H1 (cell line): ENCODE data around the gene CACNA2D4. TPM values are rescaled to one million over a fixed set of nuclear protein-coding genes. Genes with fewer than 3 reads are reported as not detected.
A peak's percentile ranks its signal among the peaks of the same experiment; 100 is the strongest.

Experiments
- CTCF ChIA-PET: fragments of 300-600 bp; sonication (Branson Sonifier 250); formaldehyde crosslinking; loops from one replicate; lab custom pipeline; 2021; ENCODE audit not compliant: partially characterized antibody; lab: Charles Lee
- POLR2A ChIA-PET: fragments of 300-600 bp; sonication (Branson Sonifier 250); formaldehyde crosslinking; loops from one replicate; lab custom pipeline; 2021; ENCODE audit warnings: inconsistent platforms; ENCODE audit not compliant: partially characterized antibody; lab: Charles Lee
- DNase-seq, 2 experiments: peaks; one replicate each; pipeline versions ENCODE4 v3.0.0 to v3.0.0-alpha.2; 2010 to 2022; ENCODE audit warnings: low spot score in 2 of 2, low read depth in 1 of 2, mixed read lengths in 1 of 2
- FAIRE-seq: peaks from 2 replicates; lab custom pipeline; 2011; peaks lifted over from hg19 to GRCh38; lab: Jason Lieb, UNC
- H2AFZ ChIP-seq: 2 replicates; pipeline ENCODE4 v1.8.1; 2012; ENCODE audit warnings: low read length, inconsistent platforms
- H2AK5ac ChIP-seq: 2 replicates; pipeline ENCODE4 v1.6.1; 2013; ENCODE audit warnings: low read depth, low read length
- H2BK120ac ChIP-seq: replicated peaks from 2 replicates; pipeline ENCODE3; 2013; ENCODE audit warnings: low read depth, low read length, inconsistent platforms
- H2BK12ac ChIP-seq: 2 replicates; pipeline ENCODE4 v1.6.1; 2013; ENCODE audit warnings: low read depth, low read length
- H2BK15ac ChIP-seq: 2 replicates; pipeline ENCODE4 v1.6.1; 2013; ENCODE audit warnings: low read length
- H2BK20ac ChIP-seq: 2 replicates; pipeline ENCODE4 v1.6.1; 2013; ENCODE audit warnings: low read length
- H2BK5ac ChIP-seq: 2 replicates; pipeline ENCODE4 v1.6.1; 2013; ENCODE audit warnings: low read depth, low read length
- H3K14ac ChIP-seq: 2 replicates; pipeline ENCODE4 v1.6.1; 2013; ENCODE audit warnings: inconsistent platforms; ENCODE audit not compliant: insufficient read length
- H3K18ac ChIP-seq: 2 replicates; pipeline ENCODE4 v1.6.1; 2013; ENCODE audit warnings: low read length; ENCODE audit errors: extremely low read depth
- H3K23ac ChIP-seq: 2 replicates; pipeline ENCODE4 v1.6.1; 2013; ENCODE audit warnings: inconsistent platforms; ENCODE audit not compliant: insufficient read length
- H3K23me2 ChIP-seq: 2 replicates; pipeline ENCODE4 v1.6.1; 2013; ENCODE audit warnings: low read depth, low read length
- H3K27ac ChIP-seq: 2 replicates; pipeline ENCODE4 v1.6.1; 2011; ENCODE audit warnings: low read depth, low read length, inconsistent platforms
- H3K27me3 ChIP-seq, 4 experiments: replicated peaks in 1 of 4; 1 replicate in 1 of 4; 2 replicates in 3 of 4; pipeline versions ENCODE4 v1.6.1 to v1.8.1; 2011 to 2013; ENCODE audit warnings: low read length in 3 of 4, mild to moderate bottlenecking in 3 of 4, inconsistent platforms in 2 of 4, mixed read lengths in 2 of 4, moderate library complexity in 1 of 4; ENCODE audit not compliant: control insufficient read depth in 3 of 4, insufficient read depth in 3 of 4; ENCODE audit errors: extremely low read depth in 1 of 4
- H3K36me3 ChIP-seq, 4 experiments: 2 replicates each; pipeline versions ENCODE4 v1.6.1 to v1.8.1; 2011 to 2013; ENCODE audit warnings: mild to moderate bottlenecking in 4 of 4, low read length in 3 of 4, moderate library complexity in 2 of 4, control low read depth in 1 of 4, inconsistent platforms in 1 of 4; ENCODE audit not compliant: insufficient read depth in 4 of 4, control insufficient read depth in 2 of 4
- H3K4ac ChIP-seq: replicated peaks from 2 replicates; pipeline ENCODE3; 2013; ENCODE audit warnings: low read length, low read depth, mixed read lengths, inconsistent platforms; ENCODE audit not compliant: insufficient read length
- H3K4me1 ChIP-seq, 4 experiments: replicated peaks in 1 of 4; 1 replicate in 1 of 4; 2 replicates in 3 of 4; pipeline versions ENCODE4 v1.6.1 to v1.8.1; 2011 to 2013; ENCODE audit warnings: low read length in 3 of 4, inconsistent platforms in 2 of 4, mixed read lengths in 1 of 4; ENCODE audit not compliant: insufficient read depth in 4 of 4, control insufficient read depth in 3 of 4
- H3K4me2 ChIP-seq, 2 experiments: 2 replicates each; pipeline versions ENCODE4 v1.6.1 to v1.8.1; 2011 to 2013; ENCODE audit warnings: low read depth in 2 of 2, low read length in 2 of 2, control low read depth in 1 of 2, inconsistent platforms in 1 of 2, mild to moderate bottlenecking in 1 of 2; ENCODE audit not compliant: insufficient read depth in 1 of 2
- H3K4me3 ChIP-seq, 4 experiments: fragments of 200-600, 300-600 bp in 1 of 4; sonication (generic), shearing (Covaris generic), sonication (Bioruptor Twin) in 1 of 4; 2 replicates each; pipeline versions ENCODE4 v1.5.1 to v1.8.1; 2011 to 2016; ENCODE audit warnings: low read length in 4 of 4, low read depth in 3 of 4, control low read depth in 2 of 4, inconsistent platforms in 2 of 4, mild to moderate bottlenecking in 2 of 4, mixed read lengths in 1 of 4, moderate library complexity in 1 of 4; ENCODE audit not compliant: insufficient read depth in 2 of 4; ENCODE audit errors: extremely low read depth in 1 of 4
- H3K56ac ChIP-seq: replicated peaks from 2 replicates; pipeline ENCODE3; 2013; ENCODE audit warnings: low read depth, mild to moderate bottlenecking, mixed read lengths, low read length, inconsistent platforms; ENCODE audit not compliant: insufficient read length
- H3K79me1 ChIP-seq: 2 replicates; pipeline ENCODE4 v1.6.1; 2013; ENCODE audit warnings: low read depth, low read length, control low read depth
- H3K79me2 ChIP-seq, 2 experiments: 2 replicates each; pipeline versions ENCODE4 v1.6.1 to v1.8.1; 2012 to 2013; ENCODE audit warnings: low read length in 2 of 2, mild to moderate bottlenecking in 2 of 2, inconsistent platforms in 1 of 2; ENCODE audit not compliant: insufficient read depth in 2 of 2, control insufficient read depth in 1 of 2
- H3K9ac ChIP-seq, 4 experiments: replicated peaks in 1 of 4; 1 replicate in 1 of 4; 2 replicates in 3 of 4; pipeline versions ENCODE4 v1.6.1 to v1.8.1; 2011 to 2013; ENCODE audit warnings: low read depth in 3 of 4, low read length in 3 of 4, control low read depth in 2 of 4, mild to moderate bottlenecking in 2 of 4, moderate library complexity in 2 of 4, inconsistent platforms in 1 of 4; ENCODE audit errors: extremely low read depth in 1 of 4
- H3K9me3 ChIP-seq, 2 experiments: 2 replicates each; pipeline versions ENCODE4 v1.6.1 to v1.8.1; 2012 to 2013; ENCODE audit warnings: mild to moderate bottlenecking in 2 of 2, moderate library complexity in 2 of 2, control low read depth in 1 of 2, inconsistent platforms in 1 of 2, low read depth in 1 of 2, low read length in 1 of 2, mixed read lengths in 1 of 2; ENCODE audit not compliant: insufficient read depth in 2 of 2
- H4K20me1 ChIP-seq, 2 experiments: replicated peaks in 1 of 2; 2 replicates each; pipeline versions ENCODE3 to v1.8.1; 2011 to 2013; ENCODE audit warnings: inconsistent platforms in 2 of 2, low read length in 2 of 2, mild to moderate bottlenecking in 1 of 2; ENCODE audit not compliant: insufficient read depth in 2 of 2, control insufficient read depth in 1 of 2
- H4K5ac ChIP-seq: 2 replicates; pipeline ENCODE4 v1.6.1; 2013; ENCODE audit warnings: low read length, low read depth, mixed read lengths, inconsistent platforms; ENCODE audit not compliant: insufficient read length
- H4K8ac ChIP-seq: 2 replicates; pipeline ENCODE4 v1.8.0; 2013; ENCODE audit warnings: mild to moderate bottlenecking, moderate library complexity, low read length, inconsistent platforms; ENCODE audit not compliant: insufficient read depth; ENCODE audit errors: extremely low read depth
- H4K91ac ChIP-seq: replicated peaks from 2 replicates; pipeline ENCODE3; 2013; ENCODE audit warnings: low read length, mixed read lengths, inconsistent platforms; ENCODE audit not compliant: insufficient read length
- CTBP2 ChIP-seq: IDR thresholded peaks from 2 replicates; pipeline ENCODE4 v1.7.0; 2011; ENCODE audit warnings: borderline replicate concordance, mild to moderate bottlenecking, moderate library complexity, mixed read lengths, low read length; ENCODE audit not compliant: insufficient read depth, insufficient read length
- EGR1 ChIP-seq: IDR thresholded peaks from 2 replicates; pipeline ENCODE4 v1.6.1; 2011; ENCODE audit warnings: low read depth, low read length, borderline replicate concordance
- FOSL1 ChIP-seq: IDR thresholded peaks from 2 replicates; pipeline ENCODE4 v1.6.1; 2011; ENCODE audit warnings: mild to moderate bottlenecking, low read depth, low read length, moderate library complexity; ENCODE audit not compliant: insufficient read depth
- PHF8 ChIP-seq: fragments of 200-600 bp; sonication (generic); conservative IDR thresholded peaks from 2 replicates; pipeline ENCODE4 v1.7.1; 2012; ENCODE audit warnings: low read depth, mild to moderate bottlenecking, inconsistent platforms, low read length, moderate library complexity
- SIX5 ChIP-seq: IDR thresholded peaks from 2 replicates; pipeline ENCODE4 v1.6.1; 2011; ENCODE audit warnings: mild to moderate bottlenecking, low read depth, low read length
- SP1 ChIP-seq: IDR thresholded peaks from 2 replicates; pipeline ENCODE4 v1.6.1; 2011; ENCODE audit warnings: low read depth, low read length
- SUZ12 ChIP-seq: fragments of 200-600 bp; sonication (generic); IDR thresholded peaks from 2 replicates; pipeline ENCODE4 v1.6.1; 2012; ENCODE audit warnings: mild to moderate bottlenecking, inconsistent platforms, low read length, moderate library complexity, mixed read lengths
- WGBS, 2 experiments: shearing (Covaris generic) in 1 of 2; methylation state at CpG; one replicate each; pipeline versions ENCODE4 v1.1.6 to v1.1.7; 2013 to 2015; ENCODE audit warnings: low lambda C conversion rate in 2 of 2, mixed read lengths in 2 of 2, inconsistent platforms in 1 of 2, low coverage in 1 of 2, missing lambda C conversion rate in 1 of 2; ENCODE audit not compliant: insufficient replicate concordance in 2 of 2, insufficient coverage in 1 of 2, insufficient read length in 1 of 2; ENCODE audit errors: extremely low coverage in 1 of 2, missing lambda C conversion rate in 1 of 2; 5-methylcytosine and 5-hydroxymethylcytosine counted together
- polyA plus RNA-seq, 7 experiments: library from polyadenylated mRNA; depleted of rRNA in 3 of 7; stranded (reverse) in 5 of 7; unstranded in 2 of 7; fragments of >200 nt in 5 of 7; fragments of 200-250 nt in 2 of 7; gene quantifications; 1 replicate in 5 of 7; 2 replicates in 1 of 7; 4 replicates in 1 of 7; pipeline versions ENCODE4 v1.2.1 to v1.2.3, GENCODE V29; 2011 to 2013; ENCODE audit warnings: missing spikeins in 2 of 7, mixed read lengths in 2 of 7
- total RNA-seq: library from RNA; stranded (reverse); fragmentation: NEBNext Ultra II Directional; extraction: Animal tissue kit (Norgen Biotek cat#: 25700); gene quantifications from 2 replicates; pipeline ENCODE4 v1.2.1, GENCODE V29; 2021
- TF ChIP-seq, protein P1 (sequence below): IDR thresholded peaks from 2 replicates; pipeline ENCODE4 v1.6.1; 2012; ENCODE audit warnings: inconsistent platforms
- TF ChIP-seq, protein P2 (sequence below), 3 experiments: IDR thresholded peaks; 1 replicate in 2 of 3; 2 replicates in 1 of 3; pipeline versions ENCODE4 v1.5.1 to v1.6.1; 2011; ENCODE audit warnings: low read length in 3 of 3, mild to moderate bottlenecking in 3 of 3, inconsistent platforms in 2 of 3, low read depth in 1 of 3, moderate library complexity in 1 of 3; ENCODE audit not compliant: insufficient read depth in 1 of 3; ENCODE audit errors: control extremely low read depth in 1 of 3

Gene CACNA2D4
- total and polyA plus RNA-seq, 2 of the 8 experiments (the other 6 are each of a cell fraction or from before 2014, with no cell fraction given): 0.44 to 0.88 TPM

DNA sequence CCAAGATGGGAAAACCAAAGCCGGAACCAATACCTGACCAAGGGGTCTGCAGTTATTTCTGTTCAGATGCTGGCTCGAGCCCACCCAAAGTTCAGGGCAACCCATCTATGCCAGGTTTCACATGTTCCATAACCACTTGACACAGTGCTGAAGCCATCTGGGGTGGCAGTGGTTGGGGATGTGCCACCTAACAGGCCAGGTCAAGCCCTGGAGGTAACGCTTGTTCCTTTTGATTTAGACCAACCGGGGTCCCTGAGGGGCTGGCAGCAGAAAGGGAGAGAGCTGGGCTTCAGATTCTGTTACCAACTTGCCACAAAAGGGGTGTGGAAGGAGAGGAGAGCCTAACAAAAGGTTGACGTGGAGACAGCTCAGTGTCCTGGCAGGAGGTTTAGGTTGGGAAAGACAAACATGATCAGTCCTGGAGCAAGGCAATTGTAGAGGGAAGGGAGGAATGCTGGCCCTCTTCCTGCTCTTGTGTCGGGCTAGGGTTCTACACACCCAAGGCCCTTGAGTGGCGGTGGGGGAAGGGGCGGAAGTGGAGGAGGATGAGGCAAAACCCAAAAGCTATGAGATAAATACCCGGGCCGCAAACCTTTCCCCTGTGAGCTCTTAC, 31.9 kb downstream of the CACNA2D4 start:
- Histone ChIP-seq H3K79me1 (no peaks in the 10 kb centered on the region), H2BK5ac (no peak overlapping the region), H3K27ac (no peak overlapping the region), H2AK5ac (0 out of 2 replicates have a peak overlapping the region, but pooled peaks have one; percentile 19), H3K36me3 (no peaks in the 10 kb centered on the region), H4K91ac (no peak overlapping the region), H3K4ac (no peak overlapping the region), H2BK20ac (no peak overlapping the region), H2BK120ac (no peak overlapping the region), H2BK15ac (no peak overlapping the region), H4K8ac (peak overlapping the region; percentile 11; the same call in 1 of the 2 replicates), H4K20me1 (no peaks in the 10 kb centered on the region), H3K9me3 (no peaks in the 10 kb centered on the region; a peak in 1 of 4 replicates), H3K4me1 (no peaks in the 10 kb centered on the region), H3K79me2 (no peaks in the 10 kb centered on the region), H3K27me3 (no peaks in the 10 kb centered on the region), H3K4me2 (no peak overlapping the region), H3K14ac (no peak overlapping the region), H3K9ac (no peak overlapping the region), H3K23ac (no peak overlapping the region), H2BK12ac (no peak overlapping the region), H3K4me3 (no peak overlapping the region), H2AFZ (no peak overlapping the region), H3K23me2 (no peaks in the 10 kb centered on the region), H4K5ac (no peak overlapping the region), H3K56ac (no peak overlapping the region), H3K18ac (no peak overlapping the region)
- 89% methylated on average over 10 of the region's 10 CpGs; no CpG with 5 or more reads in 1 of the 2 experiments for WGBS, 2 experiments
- ChIA-PET POLR2A (interaction anchor here (1.1 to 1.5 kb wide), 2 partner anchors 18 to 53 kb away, joined by 3 read pairs; no protein-coding TSS in a partner anchor), CTCF (interaction anchor here (0.8 to 1.7 kb wide), 8 partner anchors 12 to 697 kb away, joined by 3 to 4 read pairs (median 3); no protein-coding TSS in a partner anchor)
- FAIRE-seq (no peak), DNase-seq (peak in 1 of 2 experiments; percentile 24)
- TF ChIP-seq FOSL1: no peak
- TF ChIP-seq SUZ12: no peak
- no peak for TF ChIP-seq SIX5
- no peak for TF ChIP-seq SP1
- TF ChIP-seq, protein P1, sequence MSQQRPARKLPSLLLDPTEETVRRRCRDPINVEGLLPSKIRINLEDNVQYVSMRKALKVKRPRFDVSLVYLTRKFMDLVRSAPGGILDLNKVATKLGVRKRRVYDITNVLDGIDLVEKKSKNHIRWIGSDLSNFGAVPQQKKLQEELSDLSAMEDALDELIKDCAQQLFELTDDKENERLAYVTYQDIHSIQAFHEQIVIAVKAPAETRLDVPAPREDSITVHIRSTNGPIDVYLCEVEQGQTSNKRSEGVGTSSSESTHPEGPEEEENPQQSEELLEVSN: no peak
- TF ChIP-seq, protein P2, sequence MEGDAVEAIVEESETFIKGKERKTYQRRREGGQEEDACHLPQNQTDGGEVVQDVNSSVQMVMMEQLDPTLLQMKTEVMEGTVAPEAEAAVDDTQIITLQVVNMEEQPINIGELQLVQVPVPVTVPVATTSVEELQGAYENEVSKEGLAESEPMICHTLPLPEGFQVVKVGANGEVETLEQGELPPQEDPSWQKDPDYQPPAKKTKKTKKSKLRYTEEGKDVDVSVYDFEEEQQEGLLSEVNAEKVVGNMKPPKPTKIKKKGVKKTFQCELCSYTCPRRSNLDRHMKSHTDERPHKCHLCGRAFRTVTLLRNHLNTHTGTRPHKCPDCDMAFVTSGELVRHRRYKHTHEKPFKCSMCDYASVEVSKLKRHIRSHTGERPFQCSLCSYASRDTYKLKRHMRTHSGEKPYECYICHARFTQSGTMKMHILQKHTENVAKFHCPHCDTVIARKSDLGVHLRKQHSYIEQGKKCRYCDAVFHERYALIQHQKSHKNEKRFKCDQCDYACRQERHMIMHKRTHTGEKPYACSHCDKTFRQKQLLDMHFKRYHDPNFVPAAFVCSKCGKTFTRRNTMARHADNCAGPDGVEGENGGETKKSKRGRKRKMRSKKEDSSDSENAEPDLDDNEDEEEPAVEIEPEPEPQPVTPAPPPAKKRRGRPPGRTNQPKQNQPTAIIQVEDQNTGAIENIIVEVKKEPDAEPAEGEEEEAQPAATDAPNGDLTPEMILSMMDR (IDR thresholded peaks at IDR 0.05; ENCODE audit: control extremely low read depth in 1 of 3, insufficient read depth in 1 of 3, low read depth in 1 of 3, low read length in 3 of 3): no peak
- TF ChIP-seq CTBP2: no peak
- TF ChIP-seq PHF8: no peak
- no peak for TF ChIP-seq EGR1
